Breast epithelium (tissue), 4 donors: ENCODE data around the gene KLHL29. TPM values are rescaled to one million over a fixed set of nuclear protein-coding genes. Genes with fewer than 3 reads are reported as not detected.

Experiments
- DNase-seq, 2 donors: peaks; one replicate each; pipeline ENCODE4 v3.0.0-alpha.2; 2019; ENCODE audit warnings: low spot score in 2 of 2
- H3K27ac ChIP-seq, 2 donors: fragments of 200-600 bp; sonication (generic) in 1 of 2; one replicate each; pipeline ENCODE4 v1.5.1; 2016 to 2019; ENCODE audit warnings: mild to moderate bottlenecking in 1 of 2
- H3K27me3 ChIP-seq, 2 donors: fragments of 200-600 bp; sonication (generic) in 1 of 2; one replicate each; pipeline versions ENCODE4 v1.5.1 to v1.6.0; 2017 to 2019; ENCODE audit warnings: control low read depth in 1 of 2, mild to moderate bottlenecking in 1 of 2
- H3K36me3 ChIP-seq: fragments of 200-600 bp; one replicate; pipeline ENCODE4 v1.5.1; 2019
- H3K4me1 ChIP-seq, 2 donors: fragments of 200-600 bp; sonication (generic); one replicate each; pipeline ENCODE4 v1.5.1; 2016 to 2019; ENCODE audit warnings: control low read depth in 1 of 2
- H3K4me3 ChIP-seq, 3 donors: fragments of 200-600 bp; sonication (generic); 1 replicate in 2 of 3; 2 replicates in 1 of 3; pipeline ENCODE4 v1.5.1; 2016 to 2019; ENCODE audit warnings: mild to moderate bottlenecking in 3 of 3, moderate library complexity in 2 of 3
- H3K9me3 ChIP-seq, 2 donors: fragments of 200-600 bp; sonication (generic) in 1 of 2; one replicate each; pipeline ENCODE4 v1.5.1; 2016 to 2019; ENCODE audit warnings: control low read depth in 1 of 2
- CTCF ChIP-seq, 3 donors: fragments of 450-650 bp; IDR thresholded peaks; one replicate each; pipeline ENCODE4 v1.5.1; 2016 to 2017; ENCODE audit warnings: antibody characterized with exemption in 3 of 3, mild to moderate bottlenecking in 3 of 3, moderate library complexity in 3 of 3
- POLR2A ChIP-seq: fragments of 450-650 bp; IDR thresholded peaks from one replicate; pipeline ENCODE4 v1.6.1; 2016; ENCODE audit warnings: antibody characterized with exemption, mild to moderate bottlenecking, moderate library complexity
- POLR2AphosphoS5 ChIP-seq, 3 donors: sonication (generic); formaldehyde crosslinking; IDR thresholded peaks; one replicate each; pipeline ENCODE4 v1.6.1; 2017; ENCODE audit warnings: antibody characterized with exemption in 3 of 3
- intact Hi-C: fragments of 100-400 bp; cut with DNase I; formaldehyde crosslinking; loops from one replicate; pipeline ENCODE4 v1.15.1; 2023; ENCODE audit warnings: low total_unique reads
- total RNA-seq, 3 donors: library from RNA; depleted of rRNA; stranded (reverse); fragments of >200 nt; gene quantifications; one replicate each; pipeline ENCODE4 v1.1.0, GENCODE V29; 2016

The KLHL29 gene
- total RNA-seq, 3 donors from 2014 or later = 4.5 to 20.9 (median 14.7) TPM

GRCh38 chr2:23706613-23707078, 321.7 kb downstream of the KLHL29 start:
- Histone ChIP-seq H3K36me3 (peaks cover 9% of the 10 kb centered on the region), H3K4me3 (no peak overlapping the region), H3K27ac (no peak overlapping the region), H3K9me3 (no peaks in the 10 kb centered on the region), H3K4me1 (no peaks in the 10 kb centered on the region), H3K27me3 (no peaks in the 10 kb centered on the region)
- intact Hi-C loops = no loop called here
- TF ChIP-seq POLR2A (no peak), CTCF (IDR thresholded peaks at IDR 0.05) (no peak), POLR2AphosphoS5 (IDR thresholded peaks at IDR 0.05) (no peak)
- no peak for DNase-seq

- DNase-seq = no peak
- intact Hi-C loops = no loop called here
- H3K27ac ChIP-seq = no peak overlapping the region
- no peaks in the 10 kb centered on the region for H3K27me3 ChIP-seq
- H3K4me3 ChIP-seq = no peak overlapping the region
- TF ChIP-seq POLR2A (no peak), POLR2AphosphoS5 (IDR thresholded peaks at IDR 0.05) (no peak), CTCF (IDR thresholded peaks at IDR 0.05) (no peak)
- no peaks in the 10 kb centered on the region for H3K4me1 ChIP-seq
- H3K9me3 ChIP-seq = no peaks in the 10 kb centered on the region
- H3K36me3 ChIP-seq = peaks cover 9% of the 10 kb centered on the region
Observed at GRCh38 chr2:23707096-23707495, 322.1 kb downstream of the KLHL29 start.

DNA sequence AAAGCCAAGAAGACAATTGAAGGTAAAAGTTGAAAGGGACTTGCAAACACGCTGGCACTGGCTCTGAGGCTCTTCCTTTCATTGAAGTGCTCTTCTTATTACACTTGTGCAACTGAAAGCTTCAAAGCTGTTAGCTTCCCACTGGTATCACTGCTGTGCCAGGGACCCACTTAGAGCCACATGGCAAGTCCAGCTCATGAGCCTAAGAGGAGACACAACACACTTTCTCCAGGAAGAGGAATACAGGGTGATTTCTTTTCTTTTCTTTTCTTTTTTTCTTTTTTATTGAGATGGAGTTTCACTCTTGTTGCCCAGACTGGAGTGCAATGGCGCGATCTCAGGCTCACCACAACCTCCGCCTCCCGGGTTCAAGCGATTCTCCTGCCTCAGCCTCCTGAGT, 323.8 kb downstream of the KLHL29 start:
- H3K27ac ChIP-seq = no peak overlapping the region
- no peaks in the 10 kb centered on the region for H3K27me3 ChIP-seq
- TF ChIP-seq POLR2AphosphoS5 (IDR thresholded peaks at IDR 0.05) (no peak), POLR2A (no peak), CTCF (IDR thresholded peaks at IDR 0.05) (no peak)
- H3K4me1 ChIP-seq = no peaks in the 10 kb centered on the region
- H3K36me3 ChIP-seq = peaks cover 9% of the 10 kb centered on the region
- H3K9me3 ChIP-seq = no peaks in the 10 kb centered on the region
- intact Hi-C loops = no loop called here
- no peak for DNase-seq
- H3K4me3 ChIP-seq = no peak overlapping the region

DNA sequence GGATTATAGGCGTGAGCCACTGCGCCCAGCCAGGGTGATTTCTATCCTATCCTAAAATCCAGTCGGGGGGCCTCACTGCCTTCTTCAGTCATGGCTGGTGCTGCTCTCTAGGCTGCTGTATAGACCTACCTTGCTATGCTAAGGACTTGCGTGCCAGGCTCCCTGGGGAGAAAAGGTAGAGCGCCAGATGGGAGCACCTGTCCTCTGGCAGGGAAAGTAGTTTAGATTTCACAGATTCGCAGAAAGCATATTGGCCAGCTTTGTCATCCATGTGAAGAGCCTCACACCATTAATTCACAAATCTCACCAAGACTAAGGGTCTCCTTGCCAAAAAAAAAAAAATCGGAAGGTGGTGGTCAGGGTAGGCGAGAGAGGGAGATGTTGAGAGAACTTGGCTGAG, 324.3 kb downstream of the KLHL29 start:
- Histone ChIP-seq H3K4me3 (no peak overlapping the region), H3K36me3 (peaks cover 9% of the 10 kb centered on the region), H3K27me3 (no peaks in the 10 kb centered on the region), H3K27ac (no peak overlapping the region), H3K4me1 (no peaks in the 10 kb centered on the region), H3K9me3 (no peaks in the 10 kb centered on the region)
- DNase-seq = no peak
- TF ChIP-seq CTCF (IDR thresholded peaks at IDR 0.05) (no peak), POLR2AphosphoS5 (IDR thresholded peaks at IDR 0.05) (no peak), POLR2A (no peak)
- intact Hi-C loops = no loop called here

GRCh38 chr2:23711979-23712755, 327.2 kb downstream of the KLHL29 start:
- no peaks in the 10 kb centered on the region for H3K27me3 ChIP-seq
- H3K4me3 ChIP-seq = no peak overlapping the region
- H3K36me3 ChIP-seq = peaks cover 5% of the 10 kb centered on the region
- DNase-seq = no peak
- TF ChIP-seq CTCF (IDR thresholded peaks at IDR 0.05) (no peak), POLR2A (no peak), POLR2AphosphoS5 (IDR thresholded peaks at IDR 0.05) (no peak)
- H3K9me3 ChIP-seq = no peaks in the 10 kb centered on the region
- H3K4me1 ChIP-seq = no peaks in the 10 kb centered on the region
- intact Hi-C loops = no loop called here
- no peak overlapping the region for H3K27ac ChIP-seq
